ENCODE data around the gene NEK7. TPM values are rescaled to one million over a fixed set of nuclear protein-coding genes. Genes with fewer than 3 reads are reported as not detected.
"Not testable (repeated sequence)": the region's sequence is repeated elsewhere in the genome, so short reads cannot be mapped to it uniquely, and the experiment has no call there.

NEK7 gene
- total RNA-seq, 1 donor = 366 TPM

DNA sequence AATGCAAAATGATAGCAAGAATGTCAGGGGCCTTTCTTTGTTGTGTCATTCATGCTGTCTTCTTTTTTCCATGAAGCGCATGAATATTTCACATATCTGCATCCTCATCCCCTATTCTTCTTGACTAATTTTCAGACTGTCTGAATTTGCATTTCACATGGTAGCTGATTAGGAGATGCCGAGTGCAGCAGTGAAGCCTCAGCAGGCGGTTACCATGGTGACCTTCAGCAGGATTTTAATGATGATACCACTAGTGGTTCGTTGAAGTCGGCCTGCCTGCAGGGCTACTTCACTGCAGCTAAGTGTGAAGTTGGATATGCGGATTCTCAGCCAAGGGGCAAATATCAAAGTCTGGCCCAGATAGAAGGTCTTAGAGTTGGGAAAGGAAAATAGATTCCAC, 141.8 kb downstream of the NEK7 start:
- no peak for DNase-seq (ENCODE audit: low read depth)

DNA sequence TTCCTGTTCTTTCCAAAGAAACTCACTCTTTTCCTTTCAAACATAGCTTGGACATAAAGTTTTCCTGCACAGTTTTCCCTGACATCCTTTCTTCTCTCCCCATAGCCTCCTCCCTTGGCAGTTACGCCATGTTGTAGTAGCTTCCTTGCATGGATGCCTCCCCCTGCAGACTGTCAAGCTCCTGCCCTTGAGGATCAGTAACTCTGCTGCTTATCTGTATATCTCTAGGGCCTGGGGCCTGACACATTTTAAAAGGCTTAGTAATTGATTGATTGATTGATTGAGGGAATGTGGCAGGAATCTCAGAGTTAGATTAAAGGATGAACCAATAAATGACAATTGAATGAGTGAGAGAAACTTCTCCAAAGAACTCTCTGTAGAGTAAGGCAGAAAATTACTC, 143.7 kb downstream of the NEK7 start:
- TF ChIP-seq, protein P1, sequence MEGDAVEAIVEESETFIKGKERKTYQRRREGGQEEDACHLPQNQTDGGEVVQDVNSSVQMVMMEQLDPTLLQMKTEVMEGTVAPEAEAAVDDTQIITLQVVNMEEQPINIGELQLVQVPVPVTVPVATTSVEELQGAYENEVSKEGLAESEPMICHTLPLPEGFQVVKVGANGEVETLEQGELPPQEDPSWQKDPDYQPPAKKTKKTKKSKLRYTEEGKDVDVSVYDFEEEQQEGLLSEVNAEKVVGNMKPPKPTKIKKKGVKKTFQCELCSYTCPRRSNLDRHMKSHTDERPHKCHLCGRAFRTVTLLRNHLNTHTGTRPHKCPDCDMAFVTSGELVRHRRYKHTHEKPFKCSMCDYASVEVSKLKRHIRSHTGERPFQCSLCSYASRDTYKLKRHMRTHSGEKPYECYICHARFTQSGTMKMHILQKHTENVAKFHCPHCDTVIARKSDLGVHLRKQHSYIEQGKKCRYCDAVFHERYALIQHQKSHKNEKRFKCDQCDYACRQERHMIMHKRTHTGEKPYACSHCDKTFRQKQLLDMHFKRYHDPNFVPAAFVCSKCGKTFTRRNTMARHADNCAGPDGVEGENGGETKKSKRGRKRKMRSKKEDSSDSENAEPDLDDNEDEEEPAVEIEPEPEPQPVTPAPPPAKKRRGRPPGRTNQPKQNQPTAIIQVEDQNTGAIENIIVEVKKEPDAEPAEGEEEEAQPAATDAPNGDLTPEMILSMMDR (IDR thresholded peaks at IDR 0.05; ENCODE audit: insufficient read depth, low read depth, low read length) = no peak
- no peak overlapping the region for H3K4me3 ChIP-seq (ENCODE audit: low read depth, low read length)
- no peak for DNase-seq (ENCODE audit: low read depth)

More for the DNA sequence above, 141.8 kb downstream of the NEK7 start:
- no peak overlapping the region for H3K4me3 ChIP-seq (ENCODE audit: low read depth, low read length)
- TF ChIP-seq, protein P1 (IDR thresholded peaks at IDR 0.05; ENCODE audit: insufficient read depth, low read depth, low read length) = no peak

DNA sequence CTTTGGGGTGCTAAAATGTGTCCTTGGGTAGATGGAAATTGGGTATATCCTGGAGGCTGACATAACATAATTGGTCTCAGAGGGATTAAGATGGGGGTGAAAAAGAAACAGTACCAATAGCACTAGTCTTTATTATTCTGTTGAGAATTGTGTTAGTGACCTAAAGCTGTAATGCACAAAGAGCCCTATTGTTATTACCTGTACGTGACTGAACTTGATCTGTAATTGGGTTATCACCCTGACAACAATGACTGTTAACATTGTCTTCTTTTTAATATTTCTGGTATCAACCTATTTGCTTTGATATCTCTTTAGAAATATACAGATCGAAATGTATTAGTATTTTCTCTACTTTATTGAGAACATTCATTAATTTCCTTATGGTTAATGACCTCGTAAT, 147.6 kb downstream of the NEK7 start:
- H3K4me3 ChIP-seq (ENCODE audit: low read depth, low read length) = no peak overlapping the region
- no peak for DNase-seq (ENCODE audit: low read depth)
- TF ChIP-seq, protein P1 (IDR thresholded peaks at IDR 0.05; ENCODE audit: insufficient read depth, low read depth, low read length) = no peak

DNA sequence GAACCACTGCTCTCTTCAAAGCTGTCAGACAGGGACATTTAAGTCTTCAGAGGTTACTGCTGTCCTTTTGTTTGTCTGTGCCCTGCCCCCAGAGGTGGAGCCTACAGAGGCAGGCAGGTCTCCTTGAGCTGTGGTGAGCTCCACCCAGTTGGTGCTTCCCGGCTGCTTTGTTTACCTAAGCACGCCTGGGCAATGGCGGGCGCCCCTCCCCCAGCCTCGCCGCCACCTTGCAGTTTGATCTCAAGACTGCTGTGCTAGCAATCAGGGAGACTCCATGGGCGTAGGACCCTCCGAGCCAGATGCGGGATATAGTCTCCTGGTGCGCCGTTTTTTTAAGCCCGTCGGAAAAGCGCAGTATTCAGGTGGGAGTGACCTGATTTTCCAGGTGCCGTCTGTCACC, 158.0 kb downstream of the NEK7 start:
- DNase-seq (ENCODE audit: low read depth); H3K4me3 ChIP-seq (ENCODE audit: low read depth, low read length): not testable (repeated sequence)

DNA sequence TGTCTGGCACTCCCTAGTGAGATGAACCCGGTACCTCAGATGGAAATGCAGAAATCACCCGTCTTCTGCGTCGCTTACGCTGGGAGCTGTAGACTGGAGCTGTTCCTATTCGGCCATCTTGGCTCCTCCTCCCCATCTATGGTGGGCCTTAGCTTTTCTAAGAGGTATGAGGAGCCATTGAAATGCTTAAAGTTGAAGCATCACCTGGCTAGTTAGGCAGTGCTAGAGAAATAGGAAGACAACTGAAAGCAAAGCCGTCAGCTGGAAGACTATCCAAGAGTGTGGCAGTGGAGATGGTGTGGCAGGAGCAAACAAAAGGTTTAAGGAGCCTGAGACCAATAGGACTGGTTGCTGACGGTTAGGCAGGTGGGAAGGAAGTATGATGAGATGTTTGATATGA, 158.5 kb downstream of the NEK7 start:
- not testable (repeated sequence) for DNase-seq (ENCODE audit: low read depth); H3K4me3 ChIP-seq (ENCODE audit: low read depth, low read length)

DNA sequence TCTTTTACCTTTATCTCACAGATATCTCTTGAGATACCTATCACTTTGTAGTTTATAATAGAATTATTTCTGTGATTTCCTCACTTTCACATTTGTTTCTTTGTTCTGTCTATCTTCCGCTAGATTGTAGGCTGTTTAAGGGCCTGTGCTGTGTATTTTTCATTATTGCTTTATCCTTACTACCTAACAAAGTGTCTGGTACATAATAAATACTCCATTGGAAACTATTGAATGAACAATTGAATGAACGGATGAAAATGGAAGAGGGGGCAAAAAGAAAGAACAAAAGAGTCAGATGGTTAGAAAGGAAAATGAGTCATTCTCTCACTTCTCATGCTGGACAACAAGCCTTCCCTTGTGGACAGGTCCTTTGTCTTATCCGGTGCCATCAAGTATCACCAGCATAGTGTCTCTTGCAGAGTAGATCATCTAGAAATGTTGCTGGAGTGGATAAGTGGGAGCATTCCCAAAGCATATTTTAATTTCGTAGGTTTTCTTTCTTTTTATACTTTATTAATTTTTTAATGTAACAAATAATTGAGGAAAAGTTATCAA, 159.8 kb downstream of the NEK7 start:
- H3K4me3 ChIP-seq (ENCODE audit: low read depth, low read length) = no peak overlapping the region
- TF ChIP-seq, protein P1 (IDR thresholded peaks at IDR 0.05; ENCODE audit: insufficient read depth, low read depth, low read length) = no peak
- DNase-seq (ENCODE audit: low read depth) = no peak

DNA sequence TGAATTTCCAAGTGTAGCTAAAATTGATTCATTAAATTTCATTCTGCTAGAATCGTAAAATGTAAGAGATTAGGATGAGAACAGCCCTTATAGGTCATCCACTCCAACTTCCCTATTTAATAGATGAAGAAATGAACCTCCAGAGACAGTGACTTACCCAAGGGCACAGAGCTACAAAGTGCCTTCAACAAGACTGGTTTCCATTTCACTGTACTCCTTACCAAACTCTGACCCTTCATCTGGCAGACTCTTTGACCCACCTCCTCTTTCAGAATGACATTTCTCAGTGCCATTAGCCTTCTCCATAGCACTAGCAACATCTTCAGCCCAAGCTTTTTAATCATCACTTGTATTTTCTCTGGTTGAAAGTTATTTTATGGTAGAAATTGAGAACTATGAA, 161.3 kb downstream of the NEK7 start:
- TF ChIP-seq, protein P1 (IDR thresholded peaks at IDR 0.05; ENCODE audit: insufficient read depth, low read depth, low read length) = no peak
- no peak overlapping the region for H3K4me3 ChIP-seq (ENCODE audit: low read depth, low read length)
- DNase-seq (ENCODE audit: low read depth) = no peak

DNA sequence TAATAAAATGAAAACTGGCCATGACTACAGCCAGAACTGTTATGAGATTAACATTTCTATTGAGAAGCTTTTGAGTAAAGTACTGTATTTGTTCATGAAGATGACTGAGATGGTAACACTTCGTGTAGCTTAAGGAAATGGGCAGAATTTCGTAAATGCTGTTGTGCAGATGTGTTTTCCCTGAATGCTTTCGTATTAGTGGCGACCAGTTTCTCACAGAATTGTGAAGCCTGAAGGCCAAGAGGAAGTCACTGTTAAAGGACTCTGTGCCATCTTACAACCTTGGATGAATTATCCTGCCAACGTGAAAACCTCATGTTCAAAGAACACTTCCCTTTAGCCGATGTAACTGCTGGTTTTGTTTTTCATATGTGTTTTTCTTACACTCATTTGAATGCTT, 164.0 kb downstream of the NEK7 start:
- TF ChIP-seq, protein P1 (IDR thresholded peaks at IDR 0.05; ENCODE audit: insufficient read depth, low read depth, low read length) = no peak
- DNase-seq (ENCODE audit: low read depth) = no peak
- no peak overlapping the region for H3K4me3 ChIP-seq (ENCODE audit: low read depth, low read length)
